Activated effector memory CD4-positive, alpha-beta T cell treated with anti-CD3 and anti-CD28 coated beads, Interleukin-2, amount 50 U/mL, for 16 hours (primary cell): Measurements from ENCODE around the gene EPHA7.

Experiments
- DNase-seq: peaks from one replicate; pipeline ENCODE4 v3.0.0-alpha.2; 2020

Gene EPHA7

GRCh38 chr6:93419304-93420162 is at the start of gene EPHA7:
Gene EPHA7 (minus strand): TSS chr6:93419559. CDS start chr6:93419341, 218 bp downstream.
- DNase-seq: peak; percentile 71

DNA sequence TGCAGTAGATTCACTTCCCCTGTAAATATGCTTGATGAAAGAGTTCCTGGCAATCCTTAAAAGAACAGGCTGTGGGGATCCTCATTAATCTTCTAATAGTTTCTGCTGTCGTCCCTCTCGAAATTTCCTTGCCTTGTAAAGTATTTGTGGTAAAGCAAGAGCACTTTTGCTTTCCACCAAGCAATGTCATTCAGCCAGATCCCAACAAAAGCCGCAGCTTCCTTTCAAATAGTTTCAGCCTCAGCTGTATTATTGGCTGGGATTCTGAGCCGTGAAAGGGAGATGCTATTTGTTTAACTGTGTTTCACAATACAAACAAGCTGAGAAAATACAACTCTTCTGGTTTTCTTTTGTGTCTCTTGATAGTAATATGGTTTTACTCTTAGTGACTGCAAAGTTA is 48.9 kb upstream of the EPHA7 start:
- DNase-seq: no peak

DNA sequence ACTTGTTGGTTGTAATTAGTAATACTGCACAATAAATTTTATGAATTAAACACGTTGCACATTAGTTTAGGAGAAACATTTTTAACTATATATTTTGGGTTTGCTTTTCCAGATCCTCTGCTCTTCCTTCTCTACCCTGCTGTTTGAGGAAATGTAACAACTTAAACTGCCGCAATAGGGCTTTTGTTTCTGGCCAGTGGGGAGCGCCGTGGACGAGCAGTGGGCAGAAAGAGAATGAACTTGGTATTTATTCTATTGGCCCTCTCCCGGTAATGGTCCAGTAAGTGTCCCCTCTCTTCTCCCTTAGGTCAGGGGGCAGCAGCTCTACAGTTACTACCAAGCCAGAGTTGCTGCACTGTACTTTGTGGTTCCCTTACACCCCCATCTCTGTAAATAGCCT is 35.2 kb upstream of the EPHA7 start:
- DNase-seq: no peak

GRCh38 chr6:93453956-93454355 is 34.6 kb upstream of the EPHA7 start:
- DNase-seq: no peak

DNA sequence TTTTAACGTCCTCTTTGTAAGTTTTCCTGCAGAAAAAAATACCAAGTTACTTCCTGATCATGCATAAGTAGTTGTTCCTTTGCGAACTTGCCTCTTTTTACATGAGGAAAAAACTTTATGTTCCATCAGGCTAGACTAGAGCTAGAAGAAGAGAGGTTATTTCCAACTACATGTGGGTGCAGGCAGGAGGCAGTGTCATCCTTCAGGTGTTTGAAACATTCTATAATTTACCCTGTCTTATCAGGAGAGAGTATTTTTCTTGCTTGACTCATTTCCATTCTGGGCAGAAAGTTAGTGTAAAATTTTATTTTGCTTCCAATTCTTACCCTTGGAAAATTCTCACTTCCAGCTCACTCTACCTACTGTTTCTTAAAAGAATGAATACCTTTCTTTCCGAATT is 28.5 kb upstream of the EPHA7 start:
- no peak for DNase-seq

GRCh38 chr6:93437491-93437890 is 18.1 kb upstream of the EPHA7 start:
- DNase-seq: no peak

- DNase-seq: no peak
Measured at GRCh38 chr6:93433592-93433991, 14.2 kb upstream of the EPHA7 start.

DNA sequence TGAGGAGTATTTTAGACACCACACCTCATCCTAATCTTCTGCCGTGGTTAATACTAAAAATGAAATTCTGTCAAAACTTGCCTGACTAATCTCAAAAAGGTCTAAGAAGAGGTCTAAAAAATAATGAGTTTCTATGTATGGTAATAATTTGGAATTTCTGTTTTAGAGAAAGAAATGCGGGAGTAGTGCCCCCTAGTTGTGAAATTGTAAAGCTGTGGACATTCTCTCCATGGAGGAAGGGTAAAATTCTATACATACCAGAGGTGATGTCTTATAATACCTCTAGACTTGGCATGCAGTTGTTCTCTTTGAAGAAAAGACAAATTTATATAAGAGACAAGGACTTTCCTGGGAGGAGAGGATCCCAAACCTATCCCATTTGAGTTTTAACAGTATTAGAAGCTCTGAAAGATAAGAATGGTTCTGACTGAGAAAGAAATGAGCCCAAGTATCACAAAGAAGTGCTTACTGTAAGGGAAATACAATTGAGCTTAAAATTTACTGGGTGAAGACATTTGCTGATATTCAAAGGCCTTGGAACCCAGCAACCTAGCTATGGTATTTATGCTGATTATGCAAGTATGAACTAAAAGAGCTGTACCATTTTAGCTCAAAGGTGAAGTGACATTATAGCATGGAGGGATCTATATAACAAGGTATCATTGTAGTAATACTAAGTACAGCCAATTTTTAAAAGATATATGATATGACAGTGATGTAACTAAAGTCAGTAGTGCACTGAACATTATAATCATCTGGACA is 5.1 kb upstream of the EPHA7 start:
- DNase-seq: no peak

DNA sequence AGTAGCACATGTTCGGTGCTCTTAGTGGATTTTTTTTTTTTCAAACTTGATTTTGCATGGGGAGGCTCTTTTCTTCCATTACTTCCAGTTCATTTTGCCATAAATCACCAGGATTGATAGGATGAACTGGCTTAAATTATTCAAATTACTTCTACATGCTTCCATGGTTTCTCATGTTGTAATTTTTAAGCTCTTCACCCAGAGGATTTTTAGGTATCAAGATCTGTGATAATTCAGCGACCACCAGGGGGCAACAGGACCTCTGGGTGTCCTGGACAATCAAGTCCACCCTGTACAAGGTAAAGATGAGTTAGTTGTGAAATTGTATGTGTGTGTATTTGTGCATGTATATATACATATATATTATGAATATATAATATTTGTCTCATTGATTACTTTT is 4.2 kb upstream of the EPHA7 start:
- no peak for DNase-seq

GRCh38 chr6:93420163-93420795 is 920 bp upstream of the EPHA7 start:
- DNase-seq: no peak

- no peak for DNase-seq
Measured at GRCh38 chr6:93418408-93419303, 703 bp downstream of the EPHA7 start.

DNA sequence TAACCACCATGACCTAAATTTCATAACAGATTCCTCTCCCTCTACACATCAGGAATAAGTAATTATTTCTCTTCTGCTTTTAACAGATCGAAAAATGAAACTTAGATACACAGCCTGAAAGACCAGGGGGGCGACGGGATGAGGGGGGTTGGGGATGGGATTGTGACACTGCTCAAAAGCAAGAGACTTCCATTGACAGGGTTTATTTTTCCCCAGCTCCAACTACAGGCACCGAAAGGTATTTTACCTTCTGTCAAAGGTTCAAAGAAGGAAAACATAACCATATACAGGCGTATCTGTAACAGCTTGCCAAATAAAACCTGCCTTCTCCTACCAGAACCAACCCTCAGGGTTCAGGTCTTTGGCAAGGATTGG is 1.3 kb downstream of the EPHA7 start:
- no peak for DNase-seq

DNA sequence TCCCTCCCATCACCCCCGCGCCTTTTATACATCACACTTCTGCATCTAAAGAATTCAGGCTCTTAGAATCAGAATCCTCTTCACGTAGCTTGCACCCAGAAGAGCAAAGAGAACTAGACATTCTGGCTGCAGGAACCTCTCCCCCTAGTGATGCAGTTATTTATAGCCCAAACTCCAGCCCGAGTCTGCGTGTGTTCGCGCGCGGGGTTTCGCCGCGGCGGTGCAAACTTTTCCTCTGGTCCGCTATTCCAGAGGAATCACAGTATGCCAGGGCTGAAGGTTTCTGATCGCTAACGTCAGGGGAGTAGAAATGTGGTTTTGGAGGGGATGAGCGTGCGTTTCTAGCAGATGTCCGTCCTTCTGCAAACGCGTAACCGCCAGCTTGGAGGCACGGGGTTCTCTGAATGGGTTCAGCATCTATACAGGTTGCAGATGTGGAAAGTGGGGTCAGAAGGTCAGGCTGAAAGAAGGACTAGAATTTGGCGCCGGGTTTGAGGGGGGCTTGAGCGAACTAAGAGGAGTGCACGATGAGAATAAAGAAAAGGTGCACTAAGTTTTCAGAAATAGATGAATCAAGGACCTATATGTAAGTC is 1.8 kb downstream of the EPHA7 start:
- no peak for DNase-seq

DNA sequence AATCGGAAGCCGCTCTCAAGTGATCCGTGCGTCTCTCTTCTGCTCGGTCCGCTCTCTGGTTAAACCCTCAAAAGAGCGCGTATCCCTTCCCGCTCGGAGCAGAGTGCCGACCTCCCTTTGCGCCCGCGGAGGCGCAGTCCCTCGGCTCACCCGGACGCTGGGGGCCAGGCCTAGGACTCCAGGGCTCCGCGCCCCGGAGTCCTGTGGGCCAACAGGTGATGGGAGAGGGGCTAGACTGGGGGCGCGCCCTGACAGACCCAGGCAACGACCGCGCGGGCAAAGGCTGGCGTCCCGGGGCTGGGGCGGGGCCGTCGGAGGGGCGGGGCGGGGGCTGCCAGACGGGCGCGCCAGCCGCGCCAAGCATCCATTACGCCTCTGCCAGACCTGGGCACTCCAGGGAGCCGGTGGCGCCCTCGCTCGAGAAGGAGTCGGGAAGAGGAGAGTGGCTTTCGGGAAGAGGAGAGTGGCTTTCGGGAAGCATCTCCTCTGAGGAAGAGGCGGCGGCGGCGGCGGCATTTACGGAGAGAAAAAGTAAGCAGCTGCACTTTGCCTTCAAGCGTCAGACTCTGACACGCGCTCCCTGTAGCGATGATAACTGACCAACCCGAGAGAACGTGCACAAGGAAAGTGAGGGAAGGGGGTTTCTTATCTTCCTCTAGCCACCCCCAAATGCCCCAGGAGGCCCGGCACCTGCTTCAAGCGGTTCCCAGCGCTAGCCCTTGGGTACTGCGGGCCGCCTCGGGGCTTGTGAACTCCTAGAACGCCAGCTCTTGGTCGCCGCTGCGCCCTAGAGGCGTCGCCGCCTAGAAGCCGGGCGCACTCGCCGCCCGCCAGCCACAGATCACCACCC is 2.6 kb downstream of the EPHA7 start:
- DNase-seq: no peak

- no peak for DNase-seq
Measured at GRCh38 chr6:93413190-93413589, 6.2 kb downstream of the EPHA7 start.

- no peak for DNase-seq
Measured at GRCh38 chr6:93412452-93412851, 6.9 kb downstream of the EPHA7 start.

GRCh38 chr6:93407186-93407585 is 12.2 kb downstream of the EPHA7 start:
- DNase-seq: no peak

DNA sequence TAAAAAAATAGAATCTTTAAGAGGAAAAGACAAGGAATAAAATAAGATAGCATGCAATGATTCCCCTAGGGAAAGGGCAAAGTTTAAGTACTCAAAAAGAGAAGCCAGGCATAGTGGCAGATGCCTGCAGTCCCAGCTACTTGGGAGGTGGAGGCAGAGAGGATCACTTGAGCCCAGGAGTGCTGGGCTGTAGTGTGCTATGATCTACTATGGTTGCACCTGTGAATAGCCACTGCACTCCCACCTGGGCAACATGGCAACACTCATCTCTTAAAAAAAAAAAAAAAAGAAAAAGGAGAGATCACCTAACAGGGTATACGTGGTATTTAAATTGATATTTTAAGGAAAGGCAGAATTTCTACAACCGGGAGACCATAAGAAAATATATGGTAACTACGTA is 16.0 kb downstream of the EPHA7 start:
- DNase-seq: no peak

GRCh38 chr6:93398723-93399122 is 20.6 kb downstream of the EPHA7 start:
- no peak for DNase-seq

DNA sequence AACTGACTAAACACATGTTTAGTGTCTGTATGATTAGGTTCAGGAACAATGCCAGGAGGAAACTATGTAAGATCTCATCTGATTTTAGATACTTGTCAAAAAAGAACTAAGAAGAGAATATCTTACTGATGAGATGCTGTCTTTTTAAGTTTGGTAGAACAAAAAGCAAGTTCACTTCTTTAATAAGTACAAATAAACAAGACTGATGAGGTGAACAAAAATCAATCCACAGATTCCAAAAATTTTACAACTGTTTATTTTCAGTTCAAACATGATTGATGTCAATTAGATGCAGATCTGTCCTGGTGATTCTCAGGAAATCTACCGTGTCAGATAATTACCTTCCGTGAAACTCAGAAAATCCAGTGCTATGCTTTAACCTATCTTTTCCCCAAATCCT is 24.9 kb downstream of the EPHA7 start:
- DNase-seq: no peak

DNA sequence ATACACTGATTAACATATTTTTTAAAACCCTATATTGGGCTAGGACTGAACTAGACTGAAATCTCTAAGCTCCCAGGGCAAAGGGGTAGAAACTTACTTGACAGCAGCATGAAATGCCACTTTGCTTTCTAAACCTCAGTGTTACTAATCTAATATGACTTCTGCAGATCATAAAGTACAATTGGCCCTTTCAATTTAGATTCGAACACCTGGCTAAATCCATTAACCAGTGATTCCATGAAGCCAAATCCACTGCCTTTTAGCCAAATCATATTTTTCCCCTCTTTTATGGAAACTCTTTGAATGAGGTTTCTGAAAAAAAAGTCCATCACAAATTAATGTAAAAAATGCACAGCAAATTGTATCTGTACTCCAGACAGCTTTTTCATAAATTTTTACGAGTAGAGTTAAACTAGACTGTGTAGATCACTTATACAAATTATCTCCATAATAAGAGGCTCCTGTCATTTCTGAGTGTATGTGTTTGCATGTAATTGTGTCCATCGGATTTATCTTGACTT is 25.7 kb downstream of the EPHA7 start:
- no peak for DNase-seq
